Adrenal gland (tissue), 5 donors: ENCODE data around the gene COL4A1.

Experiments
- POLR2A ChIP-seq, 2 donors: fragments of 450-650 bp; IDR thresholded peaks; one replicate each; pipeline ENCODE4 v1.6.1; 2017; ENCODE audit warnings: antibody characterized with exemption in 2 of 2, mild to moderate bottlenecking in 2 of 2, moderate library complexity in 1 of 2
- TF ChIP-seq, protein P1 (sequence below), 6 experiments: fragments of 450-650 bp in 4 of 6; fragments of 200-600 bp in 2 of 6; sonication (generic) in 1 of 6; IDR thresholded peaks; 1 replicate in 5 of 6; 2 replicates in 1 of 6; pipeline versions ENCODE4 v1.5.1 to v1.8.0; 2016 to 2021; ENCODE audit warnings: antibody characterized with exemption in 6 of 6, mild to moderate bottlenecking in 2 of 6, moderate library complexity in 1 of 6
- donor health status: DM: no; HTN: no; CAD: no.

DNA sequence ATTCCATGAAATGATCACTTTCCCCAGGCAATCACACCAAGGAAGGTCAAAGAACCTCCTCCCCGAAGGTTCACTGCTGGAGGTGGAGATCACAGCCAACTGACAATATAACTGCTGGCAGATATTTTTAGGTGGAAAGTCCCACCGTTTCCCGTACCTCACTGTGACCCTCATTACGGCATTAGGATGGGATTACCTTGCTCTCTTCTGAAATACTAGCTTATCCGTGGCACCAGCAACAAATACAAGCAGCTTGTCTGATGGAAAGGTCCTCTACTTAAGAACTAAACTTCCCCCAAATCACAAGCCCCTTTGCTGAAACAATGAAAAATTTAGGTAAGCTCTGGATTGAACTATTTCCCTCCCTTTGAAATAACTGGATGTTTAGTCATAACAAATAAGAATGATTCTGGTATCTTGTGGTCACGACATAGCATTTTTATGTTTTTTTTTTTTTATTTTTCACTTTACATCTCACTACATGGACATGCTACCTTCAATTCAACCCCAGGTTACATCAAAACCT lies 178.9 kb downstream of the COL4A1 start:
- no peak for TF ChIP-seq POLR2A (IDR thresholded peaks at IDR 0.05)
- TF ChIP-seq, protein P1, sequence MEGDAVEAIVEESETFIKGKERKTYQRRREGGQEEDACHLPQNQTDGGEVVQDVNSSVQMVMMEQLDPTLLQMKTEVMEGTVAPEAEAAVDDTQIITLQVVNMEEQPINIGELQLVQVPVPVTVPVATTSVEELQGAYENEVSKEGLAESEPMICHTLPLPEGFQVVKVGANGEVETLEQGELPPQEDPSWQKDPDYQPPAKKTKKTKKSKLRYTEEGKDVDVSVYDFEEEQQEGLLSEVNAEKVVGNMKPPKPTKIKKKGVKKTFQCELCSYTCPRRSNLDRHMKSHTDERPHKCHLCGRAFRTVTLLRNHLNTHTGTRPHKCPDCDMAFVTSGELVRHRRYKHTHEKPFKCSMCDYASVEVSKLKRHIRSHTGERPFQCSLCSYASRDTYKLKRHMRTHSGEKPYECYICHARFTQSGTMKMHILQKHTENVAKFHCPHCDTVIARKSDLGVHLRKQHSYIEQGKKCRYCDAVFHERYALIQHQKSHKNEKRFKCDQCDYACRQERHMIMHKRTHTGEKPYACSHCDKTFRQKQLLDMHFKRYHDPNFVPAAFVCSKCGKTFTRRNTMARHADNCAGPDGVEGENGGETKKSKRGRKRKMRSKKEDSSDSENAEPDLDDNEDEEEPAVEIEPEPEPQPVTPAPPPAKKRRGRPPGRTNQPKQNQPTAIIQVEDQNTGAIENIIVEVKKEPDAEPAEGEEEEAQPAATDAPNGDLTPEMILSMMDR (IDR thresholded peaks at IDR 0.05) = no peak
